Bronchial epithelial cell (primary cell): ENCODE measurements around the gene RHBDF1. TPM values are rescaled to one million over a fixed set of nuclear protein-coding genes. Genes with fewer than 3 reads are reported as not detected.

ENCODE experiments used
- DNase-seq: peaks from one replicate; pipeline ENCODE4 v3.0.0-alpha.2; 2010; ENCODE audit warnings: low read depth
- FAIRE-seq: peaks from 2 replicates; lab custom pipeline; 2011; peaks lifted over from hg19 to GRCh38; lab: Jason Lieb, UNC
- H3K27me3 ChIP-seq: 2 replicates; pipeline ENCODE4 v1.5.1; 2011; ENCODE audit warnings: low read length; ENCODE audit not compliant: control insufficient read depth, insufficient read depth
- H3K36me3 ChIP-seq: 2 replicates; pipeline ENCODE4 v1.5.1; 2011; ENCODE audit warnings: low read length; ENCODE audit not compliant: control insufficient read depth, insufficient read depth
- H3K4me3 ChIP-seq: 2 replicates; pipeline ENCODE4 v1.5.1; 2011; ENCODE audit warnings: mild to moderate bottlenecking, low read depth, low read length, control low read depth
- total RNA-seq: library from RNA; depleted of rRNA; stranded (reverse); fragments of >200 nt; gene quantifications from 2 replicates; pipeline ENCODE4 v1.2.1, GENCODE V29; 2014
- TF ChIP-seq, protein P1 (sequence below): IDR thresholded peaks from 2 replicates; pipeline ENCODE4 v1.5.1; 2011; ENCODE audit warnings: mild to moderate bottlenecking, moderate library complexity, low read length, control low read depth, inconsistent platforms; ENCODE audit not compliant: insufficient read depth, severe bottlenecking

RHBDF1 gene
- total RNA-seq, 1 donor from 2014 or later = 10.3 TPM

DNA sequence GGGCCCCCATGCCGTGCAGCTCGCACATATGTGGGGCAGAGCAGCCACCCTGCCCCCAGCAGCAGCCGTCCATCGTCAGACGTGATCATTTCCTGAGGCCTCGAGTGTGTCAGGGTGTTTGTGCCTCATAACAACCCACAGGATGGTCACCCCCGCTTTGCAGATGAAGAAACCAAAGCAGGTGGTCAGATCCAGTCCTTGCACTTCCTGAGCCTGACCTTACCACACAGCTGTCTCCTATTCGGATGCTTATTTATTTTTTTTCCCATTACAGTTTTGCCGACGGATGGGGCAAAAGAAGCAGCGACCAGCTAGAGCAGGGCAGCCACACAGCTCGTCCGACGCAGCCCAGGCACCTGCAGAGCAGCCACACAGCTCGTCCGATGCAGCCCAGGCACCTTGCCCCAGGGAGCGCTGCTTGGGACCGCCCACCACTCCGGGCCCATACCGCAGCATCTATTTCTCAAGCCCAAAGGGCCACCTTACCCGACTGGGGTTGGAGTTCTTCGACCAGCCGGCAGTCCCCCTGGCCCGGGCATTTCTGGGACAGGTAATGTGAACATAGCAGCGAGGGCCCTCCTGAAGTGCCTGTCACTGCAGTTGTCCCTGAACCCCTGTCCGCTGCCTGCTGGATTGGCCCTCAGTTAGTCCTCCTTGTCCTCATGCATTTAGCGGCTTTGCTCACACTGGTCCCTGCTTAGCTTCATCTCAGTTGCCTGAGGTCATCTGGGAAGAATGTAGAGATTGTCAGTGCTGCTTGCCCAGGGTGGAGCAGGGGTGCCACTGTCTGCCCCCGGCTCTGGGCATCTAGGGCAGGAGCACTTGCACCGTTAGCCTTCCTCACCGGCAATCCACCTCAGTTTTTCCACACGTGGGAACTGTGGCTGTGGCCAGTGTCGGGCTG, 7.0 kb upstream of the RHBDF1 start:
- TF ChIP-seq, protein P1, sequence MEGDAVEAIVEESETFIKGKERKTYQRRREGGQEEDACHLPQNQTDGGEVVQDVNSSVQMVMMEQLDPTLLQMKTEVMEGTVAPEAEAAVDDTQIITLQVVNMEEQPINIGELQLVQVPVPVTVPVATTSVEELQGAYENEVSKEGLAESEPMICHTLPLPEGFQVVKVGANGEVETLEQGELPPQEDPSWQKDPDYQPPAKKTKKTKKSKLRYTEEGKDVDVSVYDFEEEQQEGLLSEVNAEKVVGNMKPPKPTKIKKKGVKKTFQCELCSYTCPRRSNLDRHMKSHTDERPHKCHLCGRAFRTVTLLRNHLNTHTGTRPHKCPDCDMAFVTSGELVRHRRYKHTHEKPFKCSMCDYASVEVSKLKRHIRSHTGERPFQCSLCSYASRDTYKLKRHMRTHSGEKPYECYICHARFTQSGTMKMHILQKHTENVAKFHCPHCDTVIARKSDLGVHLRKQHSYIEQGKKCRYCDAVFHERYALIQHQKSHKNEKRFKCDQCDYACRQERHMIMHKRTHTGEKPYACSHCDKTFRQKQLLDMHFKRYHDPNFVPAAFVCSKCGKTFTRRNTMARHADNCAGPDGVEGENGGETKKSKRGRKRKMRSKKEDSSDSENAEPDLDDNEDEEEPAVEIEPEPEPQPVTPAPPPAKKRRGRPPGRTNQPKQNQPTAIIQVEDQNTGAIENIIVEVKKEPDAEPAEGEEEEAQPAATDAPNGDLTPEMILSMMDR = no peak
- Histone ChIP-seq H3K27me3 (no peaks in the 10 kb centered on the region), H3K36me3 (peaks cover 11% of the 10 kb centered on the region), H3K4me3 (peak overlapping the region; percentile 77)
- FAIRE-seq = no peak
- DNase-seq = no peak

DNA sequence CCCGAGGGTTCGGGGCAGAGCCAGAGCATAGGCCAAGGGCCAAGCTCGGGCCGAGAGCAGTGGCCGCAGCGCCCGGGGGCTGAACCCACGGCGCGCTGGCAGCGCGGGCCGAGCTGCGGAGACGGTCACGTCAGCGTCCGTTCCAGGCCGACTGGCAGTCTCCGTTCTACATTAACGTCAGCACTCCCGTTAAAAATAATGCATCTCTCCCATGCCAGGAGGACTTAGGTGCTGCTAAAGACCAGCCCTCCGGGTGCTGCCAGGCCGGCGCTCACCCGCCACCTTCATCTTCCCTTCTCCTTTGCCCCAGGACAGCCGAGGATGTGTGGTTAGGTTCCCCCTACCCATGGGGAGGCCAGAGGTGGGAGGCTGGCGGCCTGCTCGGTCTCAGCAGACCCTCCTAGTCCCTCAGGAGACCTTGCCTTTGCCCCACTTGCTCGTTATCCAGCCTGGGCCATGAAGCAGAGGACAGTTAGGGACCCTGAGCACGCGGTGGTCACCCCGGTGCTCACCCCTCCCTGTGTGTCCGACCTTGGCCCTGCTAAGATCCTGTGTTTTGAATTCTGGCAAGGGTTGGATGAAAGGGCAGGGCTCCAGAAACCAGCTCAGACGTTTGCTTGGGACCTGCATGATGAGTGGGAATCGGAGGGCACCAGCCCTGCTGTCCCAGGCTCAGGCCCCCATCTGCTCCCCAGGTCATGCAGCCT, 6.2 kb upstream of the RHBDF1 start:
- H3K36me3 ChIP-seq = peaks cover 11% of the 10 kb centered on the region
- no peak for DNase-seq
- no peak for FAIRE-seq
- TF ChIP-seq, protein P1 = no peak
- H3K27me3 ChIP-seq = no peaks in the 10 kb centered on the region
- peak overlapping the region; percentile 77 for H3K4me3 ChIP-seq

DNA sequence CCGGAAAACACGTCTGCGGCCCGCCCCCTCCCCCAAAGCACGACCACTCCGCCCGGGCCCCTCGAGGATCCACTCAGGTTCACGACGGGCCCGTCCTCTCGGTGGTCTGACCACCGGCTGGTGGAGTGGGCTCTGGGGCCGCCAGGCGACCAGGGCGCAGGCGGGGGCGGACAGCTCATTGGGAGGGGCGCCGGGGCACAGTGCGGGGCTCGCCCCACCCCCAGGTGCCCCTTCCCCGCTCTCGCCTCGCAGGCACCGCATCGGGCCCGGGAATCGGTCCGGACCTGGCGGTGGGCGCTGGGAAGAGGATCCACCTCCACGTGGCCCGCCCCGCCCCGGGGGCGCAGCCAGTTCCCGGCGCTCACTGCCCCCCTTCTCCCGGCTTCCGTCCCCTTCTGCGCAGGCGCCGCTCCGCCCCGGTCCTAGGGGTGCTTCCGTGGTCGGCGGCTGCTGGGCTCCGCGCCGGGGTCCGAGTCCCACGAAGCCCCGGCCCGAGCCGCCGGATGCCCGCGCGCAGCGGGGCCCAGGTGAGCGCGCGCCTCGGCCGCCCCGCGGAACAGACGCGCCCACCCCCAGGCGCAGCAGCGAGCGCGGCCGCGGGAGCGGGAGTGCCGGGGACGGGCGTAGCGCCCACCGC, 5.5 kb upstream of the RHBDF1 start, which contains the start of gene MPG:
TSS of gene MPG (plus strand) at position 419 of the 637 bp plus-strand sequence. CDS start at position 504, 85 bp downstream.
- peak; percentile 39 for DNase-seq

DNA sequence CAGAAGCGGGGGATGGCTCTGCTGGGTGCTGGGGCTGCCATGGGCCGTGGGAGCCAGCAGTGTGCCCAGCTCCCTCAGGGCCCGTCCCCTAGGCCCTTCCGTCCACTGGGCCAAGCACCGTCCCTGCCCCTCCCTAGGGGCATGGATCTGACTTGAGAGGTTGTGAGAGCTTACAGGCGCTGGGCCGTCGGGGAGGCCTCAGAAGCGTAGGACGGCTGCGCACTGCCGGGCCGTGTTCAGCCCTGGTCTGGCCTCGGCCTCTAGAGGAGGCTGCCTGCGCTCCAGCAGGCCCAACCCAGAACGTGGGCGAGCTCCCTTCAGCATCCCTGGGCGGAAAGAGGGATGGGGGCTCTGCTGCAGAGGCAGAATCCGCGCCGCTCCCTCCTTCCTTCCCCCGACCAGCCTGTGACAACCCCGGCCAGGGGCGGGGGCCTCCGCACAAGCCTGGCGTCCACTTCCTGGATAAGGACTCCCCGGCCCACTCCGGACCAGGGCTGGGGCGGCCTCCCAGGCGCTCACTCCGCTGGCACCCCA, 4.9 kb upstream of the RHBDF1 start:
- Histone ChIP-seq H3K4me3 (peak overlapping the region; percentile 77), H3K36me3 (peaks cover 9% of the 10 kb centered on the region), H3K27me3 (no peaks in the 10 kb centered on the region)
- DNase-seq = peak; percentile 30
- no peak for FAIRE-seq
- TF ChIP-seq, protein P1 = no peak

More for the DNA sequence above, 5.5 kb upstream of the RHBDF1 start, which contains the start of gene MPG:
- FAIRE-seq = no peak
- no peaks in the 10 kb centered on the region for H3K27me3 ChIP-seq
- H3K36me3 ChIP-seq = peaks cover 10% of the 10 kb centered on the region
- TF ChIP-seq, protein P1 = no peak
- H3K4me3 ChIP-seq = peak within 1 kb of the TSS; percentile 77

DNA sequence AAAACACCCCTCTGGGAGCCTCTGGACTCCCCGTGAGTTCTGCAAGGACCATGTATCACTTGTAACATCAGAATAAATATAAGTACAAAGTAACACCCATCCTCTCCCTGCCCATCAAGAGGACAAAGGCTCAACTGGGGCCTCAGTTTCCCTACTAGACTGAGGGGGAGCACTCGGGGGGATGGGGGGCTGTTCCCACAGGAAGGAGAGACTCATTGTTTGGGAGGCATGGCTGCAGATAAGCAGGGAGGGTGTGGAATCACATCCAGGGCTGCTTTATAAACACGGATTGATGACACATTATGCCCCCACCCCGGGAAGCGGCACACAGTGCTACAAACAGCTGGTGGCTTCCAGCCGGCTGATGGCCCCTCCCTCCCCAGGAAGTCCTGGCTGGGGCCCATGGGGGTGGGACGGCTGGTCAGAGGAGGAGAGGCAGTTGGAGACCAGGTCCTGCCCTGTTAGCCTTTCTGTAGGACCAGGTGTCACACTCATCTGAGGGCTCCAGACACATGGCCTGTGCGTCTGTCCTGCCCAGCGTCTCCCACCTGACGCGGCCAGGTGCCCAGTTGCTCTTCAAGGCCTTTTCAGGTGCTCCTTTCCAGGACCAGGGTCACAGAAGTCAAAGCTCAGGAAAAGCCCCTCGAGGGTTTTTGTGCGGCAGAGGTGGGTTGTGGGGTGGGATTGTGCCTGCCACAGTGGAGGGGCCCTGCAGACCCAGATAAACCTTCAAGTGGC, 4.3 kb upstream of the RHBDF1 start:
- TF ChIP-seq, protein P1 = no peak
- peak; percentile 65 for DNase-seq
- Histone ChIP-seq H3K4me3 (peak overlapping the region; percentile 77), H3K36me3 (peaks cover 9% of the 10 kb centered on the region), H3K27me3 (no peaks in the 10 kb centered on the region)
- no peak for FAIRE-seq
